WTC11 (cell line): ENCODE measurements around the gene OBSCN. TPM values are rescaled to one million over a fixed set of nuclear protein-coding genes. Genes with fewer than 3 reads are reported as not detected.

Source experiments
- ATAC-seq: fragments of 200-7000 bp; cut with Tn5 transposase; 2 replicates; pipeline ENCODE4 v1.10.0; 2021; ENCODE audit warnings: mild to moderate bottlenecking, moderate library complexity
- CTCF ChIA-PET: fragments of 300-600 bp; sonication (Branson Sonifier 250); formaldehyde crosslinking; loops from one replicate; lab custom pipeline; 2021; ENCODE audit warnings: antibody characterized with exemption; lab: Charles Lee
- POLR2A ChIA-PET: fragments of 350-600 bp; sonication (Branson Sonifier 250); formaldehyde crosslinking; loops from one replicate; lab custom pipeline; 2021; ENCODE audit warnings: antibody characterized with exemption; lab: Charles Lee
- DNase-seq: peaks from one replicate; pipeline ENCODE4 v3.0.0; 2021; ENCODE audit warnings: low spot score
- H3K27ac Mint-ChIP-seq: 2 replicates; pipeline ENCODE4 v1.8.0; 2021; ENCODE audit warnings: mixed read lengths
- H3K27me3 Mint-ChIP-seq: 2 replicates; pipeline ENCODE4 v1.8.0; 2021; ENCODE audit warnings: low read depth, mild to moderate bottlenecking, moderate library complexity, mixed read lengths
- H3K36me3 Mint-ChIP-seq: 2 replicates; pipeline ENCODE4 v1.8.0; 2021; ENCODE audit warnings: mixed read lengths
- H3K4me1 Mint-ChIP-seq: 2 replicates; pipeline ENCODE4 v1.8.0; 2022; ENCODE audit warnings: mixed read lengths
- H3K4me3 Mint-ChIP-seq: 2 replicates; pipeline ENCODE4 v1.8.0; 2021; ENCODE audit warnings: mild to moderate bottlenecking, moderate library complexity, mixed read lengths
- H3K9me3 Mint-ChIP-seq: 2 replicates; pipeline ENCODE4 v1.8.0; 2021; ENCODE audit warnings: mixed read lengths
- ATF2 ChIP-seq: sonication (generic); formaldehyde crosslinking; IDR thresholded peaks from 2 replicates; pipeline ENCODE4 v1.8.1; 2022; ENCODE audit warnings: low read depth, missing genetic modification reagents, borderline replicate concordance
- EMX1 ChIP-seq: fragments of 250-450 bp; sonication (Bioruptor Pico); IDR thresholded peaks from 2 replicates; pipeline ENCODE4 v1.8.0; 2021; ENCODE audit warnings: mild to moderate bottlenecking
- HMGA2 ChIP-seq: fragments of 250-450 bp; sonication (Bioruptor Pico); IDR thresholded peaks from 2 replicates; pipeline ENCODE4 v1.4.0; 2021; ENCODE audit warnings: mild to moderate bottlenecking, moderate library complexity
- NFYB ChIP-seq: sonication (generic); formaldehyde crosslinking; conservative IDR thresholded peaks from 2 replicates; pipeline ENCODE4 v1.8.0; 2022; ENCODE audit warnings: low read depth, missing genetic modification reagents
- NR2C2 ChIP-seq: sonication (generic); formaldehyde crosslinking; IDR thresholded peaks from 2 replicates; pipeline ENCODE4 v1.8.0; 2022; ENCODE audit warnings: mild to moderate bottlenecking, missing genetic modification reagents
- PRDM15 ChIP-seq: sonication (generic); formaldehyde crosslinking; IDR thresholded peaks from 2 replicates; pipeline ENCODE4 v1.8.0; 2022; ENCODE audit warnings: missing genetic modification reagents
- ZMAT4 ChIP-seq: fragments of 250-450 bp; sonication (Bioruptor Pico); IDR thresholded peaks from 2 replicates; pipeline ENCODE4 v1.9.0; 2021; ENCODE audit warnings: mild to moderate bottlenecking
- total RNA-seq: library from RNA; stranded (reverse); gene quantifications from 3 replicates; pipeline ENCODE4 v1.2.3, GENCODE V29; 2021
- TF ChIP-seq, protein P1 (sequence below): sonication (generic); formaldehyde crosslinking; IDR thresholded peaks from 2 replicates; pipeline ENCODE4 v1.8.1; 2023; ENCODE audit warnings: mild to moderate bottlenecking, moderate library complexity, missing genetic modification reagents
- TF ChIP-seq, protein P2 (sequence below): fragments of 250-450 bp; sonication (Bioruptor Pico); IDR thresholded peaks from 2 replicates; pipeline ENCODE4 v2.1.2; 2022; ENCODE audit warnings: mild to moderate bottlenecking, moderate library complexity
- TF ChIP-seq, protein P3 (sequence below): sonication (generic); formaldehyde crosslinking; IDR thresholded peaks from 2 replicates; pipeline ENCODE4 v1.8.0; 2022; ENCODE audit warnings: mild to moderate bottlenecking, missing genetic modification reagents
- TF ChIP-seq, protein P4 (sequence below): sonication (generic); formaldehyde crosslinking; IDR thresholded peaks from 2 replicates; pipeline ENCODE4 v1.8.1; 2022; ENCODE audit warnings: low read depth, mild to moderate bottlenecking, moderate library complexity, missing genetic modification reagents, borderline replicate concordance

Gene OBSCN
- total RNA-seq, 1 experiment from 2014 or later, result 38.8 TPM

DNA sequence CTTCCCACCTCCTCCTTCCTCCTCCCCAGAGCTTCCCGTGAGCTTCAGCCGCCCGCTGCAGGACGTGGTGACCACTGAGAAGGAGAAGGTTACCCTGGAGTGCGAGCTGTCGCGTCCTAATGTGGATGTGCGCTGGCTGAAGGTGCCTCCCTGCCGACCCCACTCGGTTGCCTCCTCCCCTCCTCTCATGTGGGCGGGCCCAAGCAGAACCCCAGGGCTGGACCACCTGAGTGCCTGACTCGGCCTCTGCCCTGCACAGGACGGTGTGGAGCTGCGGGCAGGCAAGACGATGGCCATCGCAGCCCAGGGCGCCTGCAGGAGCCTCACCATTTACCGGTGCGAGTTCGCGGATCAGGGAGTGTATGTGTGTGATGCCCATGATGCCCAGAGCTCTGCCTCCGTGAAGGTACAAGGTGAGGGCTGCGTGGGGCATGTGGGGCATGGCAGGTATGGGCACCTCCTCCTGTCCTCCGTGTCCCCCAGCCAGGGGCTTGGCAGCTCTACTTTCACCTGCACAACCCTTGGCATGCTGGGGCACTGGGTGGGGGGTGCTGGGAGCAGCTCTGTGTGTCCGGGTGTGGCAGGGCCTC is 69.2 kb downstream of the OBSCN start (continued):
- TF ChIP-seq PRDM15, result no peak
- TF ChIP-seq ZMAT4 (CRISPR knock-in tag), result no peak
- TF ChIP-seq NR2C2 (CRISPR knock-in tag), result no peak
- no peak for TF ChIP-seq EMX1 (CRISPR knock-in tag)
- TF ChIP-seq HMGA2, result no peak
- no peak for TF ChIP-seq ATF2 (CRISPR knock-in tag)
- TF ChIP-seq, protein P1, sequence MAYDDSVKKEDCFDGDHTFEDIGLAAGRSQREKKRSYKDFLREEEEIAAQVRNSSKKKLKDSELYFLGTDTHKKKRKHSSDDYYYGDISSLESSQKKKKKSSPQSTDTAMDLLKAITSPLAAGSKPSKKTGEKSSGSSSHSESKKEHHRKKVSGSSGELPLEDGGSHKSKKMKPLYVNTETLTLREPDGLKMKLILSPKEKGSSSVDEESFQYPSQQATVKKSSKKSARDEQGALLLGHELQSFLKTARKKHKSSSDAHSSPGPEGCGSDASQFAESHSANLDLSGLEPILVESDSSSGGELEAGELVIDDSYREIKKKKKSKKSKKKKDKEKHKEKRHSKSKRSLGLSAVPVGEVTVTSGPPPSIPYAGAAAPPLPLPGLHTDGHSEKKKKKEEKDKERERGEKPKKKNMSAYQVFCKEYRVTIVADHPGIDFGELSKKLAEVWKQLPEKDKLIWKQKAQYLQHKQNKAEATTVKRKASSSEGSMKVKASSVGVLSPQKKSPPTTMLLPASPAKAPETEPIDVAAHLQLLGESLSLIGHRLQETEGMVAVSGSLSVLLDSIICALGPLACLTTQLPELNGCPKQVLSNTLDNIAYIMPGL, result no peak
- TF ChIP-seq, protein P2, sequence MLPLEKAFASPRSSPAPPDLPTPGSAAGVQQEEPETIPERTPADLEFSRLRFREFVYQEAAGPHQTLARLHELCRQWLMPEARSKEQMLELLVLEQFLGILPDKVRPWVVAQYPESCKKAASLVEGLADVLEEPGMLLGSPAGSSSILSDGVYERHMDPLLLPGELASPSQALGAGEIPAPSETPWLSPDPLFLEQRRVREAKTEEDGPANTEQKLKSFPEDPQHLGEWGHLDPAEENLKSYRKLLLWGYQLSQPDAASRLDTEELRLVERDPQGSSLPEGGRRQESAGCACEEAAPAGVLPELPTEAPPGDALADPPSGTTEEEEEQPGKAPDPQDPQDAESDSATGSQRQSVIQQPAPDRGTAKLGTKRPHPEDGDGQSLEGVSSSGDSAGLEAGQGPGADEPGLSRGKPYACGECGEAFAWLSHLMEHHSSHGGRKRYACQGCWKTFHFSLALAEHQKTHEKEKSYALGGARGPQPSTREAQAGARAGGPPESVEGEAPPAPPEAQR (CRISPR knock-in tag), result no peak
- TF ChIP-seq, protein P3, sequence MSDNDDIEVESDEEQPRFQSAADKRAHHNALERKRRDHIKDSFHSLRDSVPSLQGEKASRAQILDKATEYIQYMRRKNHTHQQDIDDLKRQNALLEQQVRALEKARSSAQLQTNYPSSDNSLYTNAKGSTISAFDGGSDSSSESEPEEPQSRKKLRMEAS (CRISPR knock-in tag), result no peak
- no peak for TF ChIP-seq NFYB (CRISPR knock-in tag)

DNA sequence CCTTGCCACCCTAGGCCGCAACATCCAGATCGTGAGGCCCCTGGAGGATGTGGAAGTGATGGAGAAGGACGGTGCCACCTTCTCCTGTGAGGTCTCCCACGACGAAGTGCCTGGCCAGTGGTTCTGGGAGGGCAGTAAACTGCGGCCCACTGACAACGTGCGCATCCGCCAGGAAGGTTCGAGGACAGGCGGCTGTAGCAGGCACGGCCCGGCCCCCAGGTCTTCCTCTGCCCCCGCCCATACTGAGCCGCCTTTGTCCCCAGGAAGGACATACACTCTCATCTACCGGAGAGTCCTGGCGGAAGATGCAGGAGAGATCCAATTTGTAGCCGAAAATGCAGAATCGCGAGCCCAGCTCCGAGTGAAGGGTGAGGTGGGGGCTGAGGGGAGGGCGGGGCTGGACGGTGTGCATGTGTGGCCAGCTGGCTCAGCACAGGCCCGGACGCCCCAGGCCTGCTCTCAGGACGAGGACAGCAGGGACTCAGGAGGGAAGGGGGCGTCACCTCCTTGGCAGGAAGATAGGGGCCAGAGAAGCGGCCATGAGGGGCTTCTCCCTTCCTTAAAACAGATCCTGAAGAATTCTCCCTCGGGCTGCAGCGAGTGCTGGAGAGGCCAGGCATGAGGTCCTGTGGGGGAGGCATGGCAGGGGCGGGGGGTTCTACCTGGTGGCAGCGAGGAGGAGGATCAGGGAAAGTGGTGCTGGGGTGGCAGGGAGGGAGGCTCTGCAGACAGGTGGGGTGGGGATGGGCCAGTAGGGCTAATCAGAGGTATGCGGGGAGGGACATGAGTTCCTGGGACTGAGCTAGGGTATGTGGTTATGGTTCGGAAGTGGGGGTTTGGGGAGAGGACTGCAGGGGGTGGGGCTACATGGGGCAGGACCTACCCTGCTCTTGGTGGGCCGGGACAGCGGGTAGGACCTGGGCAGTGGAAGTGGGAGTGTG is 69.9 kb downstream of the OBSCN start:
- DNase-seq (no peak), ATAC-seq (no peak)
- H3K9me3 Mint-ChIP-seq, result no peaks in the 10 kb centered on the region
- POLR2A ChIA-PET, result interaction anchor here (0.9 kb wide), 1 partner anchor 186 kb away, joined by 3 read pairs; no protein-coding TSS in a partner anchor
- H3K4me1 Mint-ChIP-seq, result peaks cover 5% of the 10 kb centered on the region; the same call in 1 of the 2 replicates
- H3K4me3 Mint-ChIP-seq, result no peak overlapping the region
- H3K27me3 Mint-ChIP-seq, result peaks cover 9% of the 10 kb centered on the region
- CTCF ChIA-PET, result interaction anchor here (1.0 to 1.1 kb wide), 3 partner anchors 18 to 41 kb away, joined by 3 read pairs; no protein-coding TSS in a partner anchor
- peaks cover 8% of the 10 kb centered on the region for H3K36me3 Mint-ChIP-seq
- no peak overlapping the region for H3K27ac Mint-ChIP-seq
- TF ChIP-seq, protein P4, sequence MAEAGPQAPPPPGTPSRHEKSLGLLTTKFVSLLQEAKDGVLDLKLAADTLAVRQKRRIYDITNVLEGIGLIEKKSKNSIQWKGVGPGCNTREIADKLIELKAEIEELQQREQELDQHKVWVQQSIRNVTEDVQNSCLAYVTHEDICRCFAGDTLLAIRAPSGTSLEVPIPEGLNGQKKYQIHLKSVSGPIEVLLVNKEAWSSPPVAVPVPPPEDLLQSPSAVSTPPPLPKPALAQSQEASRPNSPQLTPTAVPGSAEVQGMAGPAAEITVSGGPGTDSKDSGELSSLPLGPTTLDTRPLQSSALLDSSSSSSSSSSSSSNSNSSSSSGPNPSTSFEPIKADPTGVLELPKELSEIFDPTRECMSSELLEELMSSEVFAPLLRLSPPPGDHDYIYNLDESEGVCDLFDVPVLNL (CRISPR knock-in tag), result no peak
